Dermis blood vessel endothelial cell (primary cell): ENCODE results near the gene GPR61. TPM values are rescaled to one million over a fixed set of nuclear protein-coding genes. Genes with fewer than 3 reads are reported as not detected.

Experiments used
- DNase-seq: peaks from one replicate; pipeline ENCODE4 v3.0.0; 2010
- total RNA-seq: library from RNA; depleted of rRNA; stranded (reverse); fragments of >200 nt; gene quantifications from 2 replicates; pipeline ENCODE4 v1.2.3, GENCODE V29; 2014

Gene GPR61
- total RNA-seq, 1 donor from 2014 or later, result not detected

DNA sequence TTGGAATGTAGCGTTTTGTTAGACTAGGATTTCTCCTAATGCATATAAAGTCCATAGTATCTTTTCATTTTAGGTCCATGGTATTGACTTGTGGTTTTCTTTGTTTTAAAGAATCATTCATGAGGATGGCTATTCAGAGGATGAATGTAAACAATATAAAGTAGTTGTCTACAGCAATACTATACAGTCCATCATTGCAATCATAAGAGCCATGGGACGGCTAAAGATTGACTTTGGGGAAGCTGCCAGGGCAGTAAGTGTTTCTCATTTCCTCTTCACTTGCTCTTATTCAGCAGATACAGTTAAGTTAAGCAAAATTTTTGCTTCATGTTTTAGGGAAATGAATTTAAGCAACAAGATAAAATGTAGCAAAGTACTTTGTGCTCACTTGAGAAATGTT is 34.1 kb downstream of the GPR61 start:
- DNase-seq, result no peak

DNA sequence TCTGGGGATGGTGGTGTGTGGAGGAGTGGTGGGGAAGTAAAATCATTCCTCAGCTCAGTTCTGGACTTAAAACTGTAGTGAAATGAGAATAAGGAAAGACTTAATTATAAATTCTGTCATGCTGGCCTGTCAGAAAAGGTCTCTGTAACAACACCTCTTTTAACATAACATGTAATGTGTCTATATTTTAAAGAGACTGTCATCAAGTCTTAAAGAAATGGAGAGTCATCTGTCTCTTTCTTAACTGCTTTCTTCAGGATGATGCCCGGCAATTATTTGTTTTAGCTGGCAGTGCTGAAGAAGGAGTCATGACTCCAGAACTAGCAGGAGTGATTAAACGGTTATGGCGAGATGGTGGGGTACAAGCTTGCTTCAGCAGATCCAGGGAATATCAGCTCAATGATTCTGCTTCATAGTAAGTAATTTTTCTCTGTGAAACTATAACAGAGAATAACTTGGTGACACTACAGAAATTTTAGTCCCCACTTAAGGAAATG is 39.3 kb downstream of the GPR61 start:
- no peak for DNase-seq

DNA sequence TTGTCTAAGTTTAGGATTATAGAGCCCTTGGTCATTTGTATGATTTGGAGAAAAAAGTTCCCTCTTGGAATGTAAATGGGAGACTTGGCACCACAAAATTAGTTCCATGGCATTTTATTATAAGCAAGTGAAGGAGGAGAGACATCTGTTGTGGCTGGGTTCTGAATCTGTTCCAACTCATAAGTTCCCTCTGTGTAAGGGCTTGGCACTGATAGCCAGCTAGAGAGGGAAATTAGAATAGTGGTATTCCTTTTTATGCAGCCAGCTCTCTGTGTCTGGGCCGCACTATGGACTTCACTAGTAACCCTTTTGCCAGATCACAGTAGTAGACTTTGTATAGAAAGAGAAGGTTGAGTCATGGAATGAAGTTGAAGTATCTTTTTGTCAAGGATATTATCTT is 39.8 kb downstream of the GPR61 start:
- no peak for DNase-seq

DNA sequence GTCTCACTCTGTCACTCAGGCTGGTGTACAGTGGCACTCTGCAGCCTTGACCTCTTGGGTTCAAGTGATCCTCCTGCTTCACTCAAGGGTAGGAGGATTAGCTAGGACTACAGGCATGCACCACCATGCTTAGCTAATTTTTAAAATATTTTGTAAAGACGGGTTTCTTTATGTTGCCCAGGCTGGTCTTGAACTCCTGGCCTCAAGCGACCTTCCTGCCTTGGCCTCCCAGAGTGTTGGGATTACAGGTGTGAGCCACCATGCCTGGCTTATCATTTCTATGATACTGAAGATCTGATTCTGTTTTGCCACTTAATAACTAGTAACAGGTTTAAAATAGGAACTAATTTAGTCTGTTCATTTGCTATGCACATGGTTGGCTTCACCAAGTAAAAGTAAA is 42.3 kb downstream of the GPR61 start:
- DNase-seq, result no peak

DNA sequence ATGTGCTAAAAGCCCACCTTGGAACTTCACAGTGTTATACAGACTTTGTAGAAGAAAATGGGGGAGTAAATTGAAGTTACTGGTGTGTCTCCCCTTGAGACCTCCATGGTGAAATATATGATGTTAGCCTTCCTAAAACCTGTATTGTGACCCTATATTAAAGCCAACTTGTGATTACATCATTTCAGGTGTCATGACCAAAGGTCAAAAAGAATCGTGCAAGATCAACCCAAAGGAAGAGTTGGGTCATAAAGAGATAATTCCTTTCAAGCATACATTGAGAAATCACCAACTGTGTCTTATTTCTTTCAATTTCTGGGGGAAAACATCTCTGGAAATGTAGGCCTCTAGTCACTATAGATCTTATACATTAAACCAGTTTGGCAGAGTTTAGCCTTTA is 45.1 kb downstream of the GPR61 start:
- no peak for DNase-seq

DNA sequence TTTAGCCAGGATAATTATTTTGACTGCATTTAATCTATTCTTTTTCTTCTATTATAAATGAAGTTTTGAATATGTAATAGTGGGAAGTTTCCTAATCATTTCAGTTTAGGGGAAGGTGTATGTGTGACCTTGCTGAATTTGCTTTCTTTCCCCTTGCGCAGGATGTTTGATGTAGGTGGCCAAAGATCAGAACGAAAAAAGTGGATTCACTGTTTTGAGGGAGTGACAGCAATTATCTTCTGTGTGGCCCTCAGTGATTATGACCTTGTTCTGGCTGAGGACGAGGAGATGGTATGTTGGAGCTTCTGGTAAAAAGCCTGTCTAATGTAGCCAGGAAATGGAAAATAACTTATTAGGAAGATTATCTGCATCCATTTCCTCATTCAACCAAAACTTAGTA is 46.4 kb downstream of the GPR61 start:
- DNase-seq, result no peak

DNA sequence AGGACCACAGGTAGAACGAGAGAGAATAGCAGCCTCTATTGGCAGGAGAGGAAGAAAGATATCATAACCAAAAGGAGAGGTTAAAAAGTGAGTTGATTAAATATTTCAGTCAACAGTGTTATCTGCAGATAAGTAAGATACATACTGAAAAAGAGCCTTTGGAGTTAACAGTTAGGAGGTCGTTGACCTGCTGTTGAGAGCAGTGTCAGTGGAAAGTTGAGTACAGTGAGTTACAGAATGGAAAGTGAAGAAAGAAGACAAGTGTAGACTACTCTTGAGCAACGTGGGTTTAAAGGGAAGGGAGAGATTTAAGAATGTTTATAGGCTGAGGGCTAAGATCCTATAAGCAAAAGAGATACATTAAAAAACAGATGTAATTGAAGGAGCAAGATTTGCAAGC is 49.5 kb downstream of the GPR61 start:
- DNase-seq, result no peak

DNA sequence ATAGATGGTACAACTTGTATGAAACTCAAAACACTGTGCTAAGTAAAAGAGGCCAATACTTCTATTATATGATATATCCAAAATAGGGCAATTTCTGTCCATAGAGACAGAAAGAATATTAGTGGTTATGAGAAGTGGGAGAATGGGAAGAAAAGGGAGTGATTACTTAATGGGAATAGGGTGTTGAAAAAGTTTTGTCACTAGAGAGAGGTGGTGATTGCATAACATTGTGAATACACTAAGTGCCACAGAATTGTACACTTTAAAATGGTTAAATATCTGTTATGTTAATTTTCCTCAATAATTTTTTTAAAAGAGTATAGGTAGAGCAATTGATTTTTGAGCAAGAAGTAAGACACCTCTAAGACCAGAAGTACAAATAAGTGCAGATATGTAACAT is 50.0 kb downstream of the GPR61 start:
- no peak for DNase-seq

DNA sequence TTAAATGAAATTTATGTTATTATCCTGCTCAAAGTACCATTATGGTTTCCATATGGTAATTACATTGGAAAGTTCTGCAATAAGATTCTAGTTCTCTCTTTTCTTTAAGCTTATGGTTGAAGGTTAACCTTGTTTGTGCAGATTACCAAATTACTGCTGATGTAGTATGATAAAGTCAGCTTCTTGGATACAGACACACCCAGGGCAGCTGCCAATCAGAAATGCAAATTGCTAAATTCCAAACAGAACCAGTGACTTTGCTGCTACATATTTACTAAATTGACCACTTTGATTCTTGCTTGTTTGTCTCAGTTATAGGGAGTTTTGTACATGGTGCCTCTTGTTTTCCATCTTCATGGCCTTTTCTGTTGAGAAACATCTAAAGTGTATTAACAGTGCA is 53.2 kb downstream of the GPR61 start:
- no peak for DNase-seq

DNA sequence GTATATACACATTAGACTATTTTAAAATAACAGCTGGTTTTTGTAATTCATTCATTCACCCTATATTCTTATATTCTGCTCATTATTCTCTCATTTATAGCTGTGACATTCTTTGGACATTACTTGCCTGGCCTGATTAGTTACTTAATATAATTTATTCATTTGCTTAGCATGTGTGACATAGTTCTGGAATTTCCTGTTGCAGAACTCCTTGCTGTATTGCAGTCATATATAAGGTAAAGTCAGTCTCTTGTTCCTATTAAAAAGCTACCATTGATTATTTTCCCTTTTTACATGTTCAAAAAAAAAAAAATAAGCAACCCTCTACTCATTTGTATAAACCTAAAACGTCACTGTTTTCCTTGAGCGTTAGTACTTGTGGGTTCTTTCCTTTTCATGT is 55.9 kb downstream of the GPR61 start:
- peak; percentile 67 for DNase-seq

Other genes starting within 250 kb of the GPR61 start
- gene MYBPHL, start 232.9 kb upstream of the GPR61 start, total RNA-seq, result not detected in 2 replicates
- gene SORT1, start 142.0 kb upstream of the GPR61 start, total RNA-seq, result 16.7 and 17.4 TPM in 2 replicates
- gene PSMA5, start 113.4 kb upstream of the GPR61 start, total RNA-seq, result 45.3 and 55.1 TPM in 2 replicates
- gene SYPL2, start 73.3 kb upstream of the GPR61 start, total RNA-seq, result under 0.01 TPM in 1 of 2 replicates, not detected in the other
- gene ATXN7L2, start 56.0 kb upstream of the GPR61 start, total RNA-seq, result 1.3 and 1.5 TPM in 2 replicates
- gene CYB561D1, start 45.8 kb upstream of the GPR61 start, total RNA-seq, result 6.5 and 7.5 TPM in 2 replicates
- gene AMIGO1, start 30.1 kb upstream of the GPR61 start, total RNA-seq, result 0.65 and 1.7 TPM in 2 replicates
- gene GNAI3, start 8.7 kb downstream of the GPR61 start, total RNA-seq, result 16.3 and 22.9 TPM in 2 replicates
- not detected in 2 replicates for gene GNAT2, start 79.7 kb downstream of the GPR61 start, total RNA-seq
- gene AMPD2, start 80.0 kb downstream of the GPR61 start, total RNA-seq, result 32.0 and 40.4 TPM in 2 replicates
- gene GSTM4, start 116.2 kb downstream of the GPR61 start, total RNA-seq, result 1.5 and 2.7 TPM in 2 replicates
- 4.0 and 4.1 TPM in 2 replicates for gene GSTM2, start 128.2 kb downstream of the GPR61 start, total RNA-seq
- gene GSTM1, start 147.9 kb downstream of the GPR61 start, total RNA-seq, result 8.5 TPM in 1 of 2 replicates, not detected in the other
- gene GSTM5, start 172.4 kb downstream of the GPR61 start, total RNA-seq, result under 0.01 TPM in 1 of 2 replicates, not detected in the other
- gene GSTM3, start 201.2 kb downstream of the GPR61 start, total RNA-seq, result 25.1 and 54.1 TPM in 2 replicates
- gene EPS8L3, start 224.1 kb downstream of the GPR61 start, total RNA-seq, result not detected in 2 replicates